Suprapubic skin (tissue), 4 donors: ENCODE measurements around the gene PDS5B.

Source experiments
- EP300 ChIP-seq: sonication (generic); formaldehyde crosslinking; IDR thresholded peaks from one replicate; pipeline ENCODE4 v1.6.1; 2017; ENCODE audit warnings: antibody characterized with exemption
- POLR2A ChIP-seq, 2 donors: fragments of 450-650 bp; IDR thresholded peaks; one replicate each; pipeline ENCODE4 v1.6.1; 2017; ENCODE audit warnings: antibody characterized with exemption in 2 of 2, mild to moderate bottlenecking in 2 of 2, moderate library complexity in 2 of 2
- POLR2AphosphoS5 ChIP-seq, 3 donors: sonication (generic); formaldehyde crosslinking; IDR thresholded peaks; one replicate each; pipeline ENCODE4 v1.6.1; 2017; ENCODE audit warnings: antibody characterized with exemption in 3 of 3
- TF ChIP-seq, protein P1 (sequence below), 2 donors: fragments of 200-600 bp in 1 of 2; fragments of 450-650 bp in 1 of 2; sonication (generic) in 1 of 2; IDR thresholded peaks; one replicate each; pipeline ENCODE4 v1.5.1; 2016 to 2019; ENCODE audit warnings: antibody characterized with exemption in 2 of 2, mild to moderate bottlenecking in 1 of 2, moderate library complexity in 1 of 2

DNA sequence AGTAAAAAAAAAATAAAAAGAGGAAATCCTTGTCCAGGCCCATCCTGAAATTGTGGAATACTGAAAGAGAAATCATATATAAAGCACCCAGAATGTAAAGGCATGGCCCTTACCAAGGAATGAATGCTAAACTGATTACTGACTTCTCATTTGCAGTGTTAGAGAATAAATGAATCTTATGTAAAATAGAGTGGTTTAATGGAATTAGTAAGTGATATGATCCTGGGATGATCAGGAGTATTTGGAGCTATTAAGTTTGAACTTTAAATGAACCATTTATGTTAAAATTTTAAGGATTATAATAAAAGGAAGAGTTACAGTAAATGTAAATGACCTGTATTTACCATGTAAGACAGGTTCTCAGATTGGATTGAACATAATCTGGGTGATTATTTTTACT, 75.4 kb downstream of the PDS5B start:
- no peak for TF ChIP-seq POLR2AphosphoS5 (IDR thresholded peaks at IDR 0.05)
- TF ChIP-seq, protein P1, sequence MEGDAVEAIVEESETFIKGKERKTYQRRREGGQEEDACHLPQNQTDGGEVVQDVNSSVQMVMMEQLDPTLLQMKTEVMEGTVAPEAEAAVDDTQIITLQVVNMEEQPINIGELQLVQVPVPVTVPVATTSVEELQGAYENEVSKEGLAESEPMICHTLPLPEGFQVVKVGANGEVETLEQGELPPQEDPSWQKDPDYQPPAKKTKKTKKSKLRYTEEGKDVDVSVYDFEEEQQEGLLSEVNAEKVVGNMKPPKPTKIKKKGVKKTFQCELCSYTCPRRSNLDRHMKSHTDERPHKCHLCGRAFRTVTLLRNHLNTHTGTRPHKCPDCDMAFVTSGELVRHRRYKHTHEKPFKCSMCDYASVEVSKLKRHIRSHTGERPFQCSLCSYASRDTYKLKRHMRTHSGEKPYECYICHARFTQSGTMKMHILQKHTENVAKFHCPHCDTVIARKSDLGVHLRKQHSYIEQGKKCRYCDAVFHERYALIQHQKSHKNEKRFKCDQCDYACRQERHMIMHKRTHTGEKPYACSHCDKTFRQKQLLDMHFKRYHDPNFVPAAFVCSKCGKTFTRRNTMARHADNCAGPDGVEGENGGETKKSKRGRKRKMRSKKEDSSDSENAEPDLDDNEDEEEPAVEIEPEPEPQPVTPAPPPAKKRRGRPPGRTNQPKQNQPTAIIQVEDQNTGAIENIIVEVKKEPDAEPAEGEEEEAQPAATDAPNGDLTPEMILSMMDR (IDR thresholded peaks at IDR 0.05): no peak
- no peak for TF ChIP-seq EP300
- TF ChIP-seq POLR2A (IDR thresholded peaks at IDR 0.05): no peak
